Measurements from ENCODE around the gene SLC25A1. TPM values are rescaled to one million over a fixed set of nuclear protein-coding genes. Genes with fewer than 3 reads are reported as not detected.

The SLC25A1 gene
- total RNA-seq, 1 donor, result 63.7 TPM

- Histone ChIP-seq H3K4me3 (ENCODE audit: insufficient read depth, low read length) (no peak overlapping the region), H3K9me3 (ENCODE audit: low read depth, low read length) (no peaks in the 10 kb centered on the region), H3K27me3 (ENCODE audit: insufficient read depth, low read length) (no peaks in the 10 kb centered on the region), H3K4me2 (ENCODE audit: insufficient read depth, low read length) (no peak overlapping the region), H3K4me1 (ENCODE audit: insufficient read depth, low read length) (no peaks in the 10 kb centered on the region), H3K27ac (ENCODE audit: low read depth, low read length) (no peak overlapping the region), H2AFZ (ENCODE audit: low read length) (no peak overlapping the region), H3K36me3 (ENCODE audit: insufficient read depth, low read length) (peaks cover 15% of the 10 kb centered on the region), H3K79me2 (ENCODE audit: insufficient read depth, low read length) (no peaks in the 10 kb centered on the region), H4K20me1 (ENCODE audit: insufficient read depth, low read length) (no peaks in the 10 kb centered on the region)
- DNase-seq (ENCODE audit: insufficient read length, low spot score, missing footprints), result no peak
- TF ChIP-seq CTCF (IDR thresholded peaks at IDR 0.05; ENCODE audit: extremely low read depth, low read depth, low read length), result no peak
These were observed 36.8 kb upstream of the SLC25A1 start for GRCh38 chr22:19215360-19215759.

DNA sequence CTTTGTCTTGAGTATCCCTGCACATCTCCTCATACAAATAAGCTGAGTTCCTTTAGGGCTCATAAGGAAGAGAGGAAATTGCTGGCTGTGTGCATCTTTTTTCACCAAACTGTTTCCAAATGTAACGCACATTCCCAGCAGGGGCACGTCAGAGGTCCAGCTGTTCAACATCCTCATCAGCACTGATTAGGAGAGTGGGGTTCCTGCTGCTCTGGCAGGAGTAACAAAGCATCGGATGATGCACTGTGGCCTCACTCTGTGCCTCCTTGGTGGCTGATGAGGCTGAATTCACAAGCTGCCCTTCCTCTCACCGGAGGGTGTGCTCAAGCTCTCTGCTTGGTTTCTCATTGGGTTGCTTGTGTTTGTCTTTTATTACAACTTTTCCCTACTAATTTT, 35.5 kb upstream of the SLC25A1 start:
- no peaks in the 10 kb centered on the region for H3K79me2 ChIP-seq (ENCODE audit: insufficient read depth, low read length)
- H3K36me3 ChIP-seq (ENCODE audit: insufficient read depth, low read length), result peaks cover 12% of the 10 kb centered on the region
- no peak overlapping the region for H2AFZ ChIP-seq (ENCODE audit: low read length)
- no peaks in the 10 kb centered on the region for H3K27me3 ChIP-seq (ENCODE audit: insufficient read depth, low read length)
- H3K4me1 ChIP-seq (ENCODE audit: insufficient read depth, low read length), result no peaks in the 10 kb centered on the region
- no peak overlapping the region for H3K4me3 ChIP-seq (ENCODE audit: insufficient read depth, low read length)
- H3K9me3 ChIP-seq (ENCODE audit: low read depth, low read length), result no peaks in the 10 kb centered on the region
- no peak for TF ChIP-seq CTCF (IDR thresholded peaks at IDR 0.05; ENCODE audit: extremely low read depth, low read depth, low read length)
- H3K27ac ChIP-seq (ENCODE audit: low read depth, low read length), result no peak overlapping the region
- H4K20me1 ChIP-seq (ENCODE audit: insufficient read depth, low read length), result no peaks in the 10 kb centered on the region
- no peak for DNase-seq (ENCODE audit: insufficient read length, low spot score, missing footprints)
- no peak overlapping the region for H3K4me2 ChIP-seq (ENCODE audit: insufficient read depth, low read length)

GRCh38 chr22:19213442-19214077, 35.0 kb upstream of the SLC25A1 start:
- Histone ChIP-seq H3K27me3 (ENCODE audit: insufficient read depth, low read length) (no peaks in the 10 kb centered on the region), H3K4me3 (ENCODE audit: insufficient read depth, low read length) (no peak overlapping the region), H3K4me2 (ENCODE audit: insufficient read depth, low read length) (no peak overlapping the region), H3K27ac (ENCODE audit: low read depth, low read length) (no peak overlapping the region), H2AFZ (ENCODE audit: low read length) (no peak overlapping the region), H3K4me1 (ENCODE audit: insufficient read depth, low read length) (no peaks in the 10 kb centered on the region), H4K20me1 (ENCODE audit: insufficient read depth, low read length) (no peaks in the 10 kb centered on the region), H3K36me3 (ENCODE audit: insufficient read depth, low read length) (peaks cover 17% of the 10 kb centered on the region), H3K9me3 (ENCODE audit: low read depth, low read length) (no peaks in the 10 kb centered on the region), H3K79me2 (ENCODE audit: insufficient read depth, low read length) (no peaks in the 10 kb centered on the region)
- TF ChIP-seq CTCF (IDR thresholded peaks at IDR 0.05; ENCODE audit: extremely low read depth, low read depth, low read length), result no peak
- no peak for DNase-seq (ENCODE audit: insufficient read length, low spot score, missing footprints)

- no peak for TF ChIP-seq CTCF (IDR thresholded peaks at IDR 0.05; ENCODE audit: extremely low read depth, low read depth, low read length)
- no peaks in the 10 kb centered on the region for H4K20me1 ChIP-seq (ENCODE audit: insufficient read depth, low read length)
- H3K9me3 ChIP-seq (ENCODE audit: low read depth, low read length), result no peaks in the 10 kb centered on the region
- H3K27me3 ChIP-seq (ENCODE audit: insufficient read depth, low read length), result no peaks in the 10 kb centered on the region
- peaks cover 21% of the 10 kb centered on the region for H3K36me3 ChIP-seq (ENCODE audit: insufficient read depth, low read length)
- no peaks in the 10 kb centered on the region for H3K4me1 ChIP-seq (ENCODE audit: insufficient read depth, low read length)
- DNase-seq (ENCODE audit: insufficient read length, low spot score, missing footprints), result no peak
- no peak overlapping the region for H2AFZ ChIP-seq (ENCODE audit: low read length)
- H3K4me3 ChIP-seq (ENCODE audit: insufficient read depth, low read length), result no peak overlapping the region
- H3K79me2 ChIP-seq (ENCODE audit: insufficient read depth, low read length), result no peaks in the 10 kb centered on the region
- no peak overlapping the region for H3K4me2 ChIP-seq (ENCODE audit: insufficient read depth, low read length)
- no peak overlapping the region for H3K27ac ChIP-seq (ENCODE audit: low read depth, low read length)
These were observed 34.5 kb upstream of the SLC25A1 start for GRCh38 chr22:19213001-19213400.
